ENCODE measurements around the gene DYNLRB1. TPM values are rescaled to one million over a fixed set of nuclear protein-coding genes. Genes with fewer than 3 reads are reported as not detected.
"Not testable (repeated sequence)": the region's sequence is repeated elsewhere in the genome, so short reads cannot be mapped to it uniquely, and the experiment has no call there.

The DYNLRB1 gene
- total RNA-seq: 100 to 1,000 TPM in 1 of 2 experiments, 10 to 100 TPM in 1; 90.5 to 105 TPM

- H3K36me3 Mint-ChIP-seq (ENCODE audit: low read depth): peaks cover 7% of the 10 kb centered on the region
Measured at GRCh38 chr20:34516247-34517113, at the start of gene DYNLRB1. Gene DYNLRB1, plus strand, starts transcription at chr20:34516422. Its CDS starts 37 bp downstream, at chr20:34516459.

GRCh38 chr20:34468951-34469350 is 47.3 kb upstream of the DYNLRB1 start:
- POLR2A ChIA-PET: no interaction called here

More at GRCh38 chr20:34516247-34517113, at the start of gene DYNLRB1:
- Mint-ChIP-seq H3K4me3 (peak within 1 kb of the TSS; percentile 97), H3K9me3 (no peaks in the 10 kb centered on the region), H3K4me1 (peaks cover 30% of the 10 kb centered on the region), H3K27ac (peak within 1 kb of the TSS; percentile 94), H3K27me3 (no peaks in the 10 kb centered on the region)
- CTCF ChIA-PET: interaction anchor here (0.6 to 3.4 kb wide), 9 partner anchors 11 to 373 kb away, joined by 3 to 36 read pairs (median 4); partner anchors contain the start of gene ITCH
- POLR2A ChIA-PET: interaction anchor here (0.6 to 1.6 kb wide), 4 partner anchors 115 to 214 kb away, joined by 3 to 7 read pairs (median 4); partner anchors contain the start of gene ITCH
- peak; percentile 97 for DNase-seq

GRCh38 chr20:34472246-34472925 is 43.8 kb upstream of the DYNLRB1 start:
- Mint-ChIP-seq H3K4me1 (peaks cover 11% of the 10 kb centered on the region), H3K9me3 (no peaks in the 10 kb centered on the region), H3K36me3 (ENCODE audit: low read depth) (peaks cover 29% of the 10 kb centered on the region), H3K27me3 (no peaks in the 10 kb centered on the region), H3K4me3 (no peak overlapping the region), H3K27ac (no peak overlapping the region)
- DNase-seq: no peak
- ChIA-PET CTCF (interaction anchor here (0.9 to 2.6 kb wide), 2 partner anchors 68 to 160 kb away, joined by 3 to 11 read pairs; no protein-coding TSS in a partner anchor), POLR2A (no interaction called here)

More at GRCh38 chr20:34468951-34469350, 47.3 kb upstream of the DYNLRB1 start:
- Mint-ChIP-seq H3K4me3 (no peak overlapping the region), H3K27me3 (no peaks in the 10 kb centered on the region), H3K9me3 (no peaks in the 10 kb centered on the region), H3K27ac (no peak overlapping the region), H3K4me1 (peaks cover 1% of the 10 kb centered on the region), H3K36me3 (ENCODE audit: low read depth) (peaks cover 28% of the 10 kb centered on the region)
- CTCF ChIA-PET: interaction anchor here (1.8 kb wide), 1 partner anchor 156 kb away, joined by 8 read pairs; no protein-coding TSS in a partner anchor
- no peak for DNase-seq

- POLR2A ChIA-PET: interaction anchor here (0.6 kb wide), 1 partner anchor 171 kb away, joined by 3 read pairs; no protein-coding TSS in a partner anchor
- DNase-seq: peak; percentile 47
- Mint-ChIP-seq H3K4me3 (no peak overlapping the region), H3K27me3 (no peaks in the 10 kb centered on the region), H3K4me1 (peaks cover 11% of the 10 kb centered on the region), H3K9me3 (no peaks in the 10 kb centered on the region), H3K36me3 (ENCODE audit: low read depth) (peaks cover 36% of the 10 kb centered on the region), H3K27ac (no peak overlapping the region)
- CTCF ChIA-PET: interaction anchor here (0.7 to 2.6 kb wide), 3 partner anchors 62 to 198 kb away, joined by 3 to 11 read pairs (median 4); no protein-coding TSS in a partner anchor
Measured at GRCh38 chr20:34473262-34473883, 42.8 kb upstream of the DYNLRB1 start.

GRCh38 chr20:34475979-34476736 is 40.1 kb upstream of the DYNLRB1 start:
- H3K27ac Mint-ChIP-seq: no peak overlapping the region
- H3K27me3 Mint-ChIP-seq: no peaks in the 10 kb centered on the region
- H3K4me1 Mint-ChIP-seq: peaks cover 15% of the 10 kb centered on the region
- peaks cover 48% of the 10 kb centered on the region for H3K36me3 Mint-ChIP-seq (ENCODE audit: low read depth)
- peak; percentile 14 for DNase-seq
- peaks cover 3% of the 10 kb centered on the region for H3K9me3 Mint-ChIP-seq
- H3K4me3 Mint-ChIP-seq: no peak overlapping the region
- POLR2A ChIA-PET: no interaction called here
- CTCF ChIA-PET: interaction anchor here (0.9 to 1.5 kb wide), 3 partner anchors 18 to 164 kb away, joined by 3 read pairs; no protein-coding TSS in a partner anchor

GRCh38 chr20:34479627-34480026 is 36.6 kb upstream of the DYNLRB1 start:
- POLR2A ChIA-PET: no interaction called here
- Mint-ChIP-seq H3K4me3 (no peak overlapping the region), H3K36me3 (ENCODE audit: low read depth) (peaks cover 70% of the 10 kb centered on the region), H3K27me3 (no peaks in the 10 kb centered on the region), H3K4me1 (peaks cover 13% of the 10 kb centered on the region), H3K9me3 (peaks cover 8% of the 10 kb centered on the region), H3K27ac (peak overlapping the region; percentile 25)
- CTCF ChIA-PET: no interaction called here
- no peak for DNase-seq

- DNase-seq, H3K4me1 Mint-ChIP-seq, CTCF ChIA-PET, H3K4me3 Mint-ChIP-seq, H3K27ac Mint-ChIP-seq, H3K27me3 Mint-ChIP-seq, POLR2A ChIA-PET, H3K9me3 Mint-ChIP-seq: not testable (repeated sequence)
- H3K36me3 Mint-ChIP-seq (ENCODE audit: low read depth): peaks cover 63% of the 10 kb centered on the region
Measured at GRCh38 chr20:34482154-34482553, 34.1 kb upstream of the DYNLRB1 start.

- CTCF ChIA-PET: interaction anchor here (1.4 to 2.1 kb wide), 2 partner anchors 46 to 171 kb away, joined by 3 to 6 read pairs; no protein-coding TSS in a partner anchor
- POLR2A ChIA-PET: not testable (repeated sequence)
Measured at GRCh38 chr20:34483585-34484220, 32.5 kb upstream of the DYNLRB1 start.

GRCh38 chr20:34485068-34485634 is 31.1 kb upstream of the DYNLRB1 start:
- H3K36me3 Mint-ChIP-seq (ENCODE audit: low read depth): peaks cover 61% of the 10 kb centered on the region
- ChIA-PET CTCF (interaction anchor here (0.5 to 1.4 kb wide), 4 partner anchors 47 to 838 kb away, joined by 3 to 4 read pairs (median 4); no protein-coding TSS in a partner anchor), POLR2A (interaction anchor here (0.5 to 0.6 kb wide), 2 partner anchors 14 to 53 kb away, joined by 3 read pairs; no protein-coding TSS in a partner anchor)
- H3K27ac Mint-ChIP-seq: no peak overlapping the region
- no peak for DNase-seq
- no peak overlapping the region for H3K4me3 Mint-ChIP-seq
- H3K9me3 Mint-ChIP-seq: peaks cover 5% of the 10 kb centered on the region
- no peaks in the 10 kb centered on the region for H3K27me3 Mint-ChIP-seq
- H3K4me1 Mint-ChIP-seq: no peaks in the 10 kb centered on the region

More at GRCh38 chr20:34483585-34484220, 32.5 kb upstream of the DYNLRB1 start:
- not testable (repeated sequence) for H3K27me3 Mint-ChIP-seq, DNase-seq, H3K4me3 Mint-ChIP-seq, H3K4me1 Mint-ChIP-seq, H3K9me3 Mint-ChIP-seq, H3K27ac Mint-ChIP-seq
- peaks cover 64% of the 10 kb centered on the region for H3K36me3 Mint-ChIP-seq (ENCODE audit: low read depth)

- H3K27ac Mint-ChIP-seq: no peak overlapping the region
- no peak overlapping the region for H3K4me3 Mint-ChIP-seq
- peaks cover 2% of the 10 kb centered on the region for H3K9me3 Mint-ChIP-seq
- no peak for DNase-seq
- peaks cover 54% of the 10 kb centered on the region for H3K36me3 Mint-ChIP-seq (ENCODE audit: low read depth)
- no peaks in the 10 kb centered on the region for H3K27me3 Mint-ChIP-seq
- H3K4me1 Mint-ChIP-seq: no peaks in the 10 kb centered on the region
- ChIA-PET POLR2A (no interaction called here), CTCF (interaction anchor here (0.5 to 1.2 kb wide), 3 partner anchors 32 to 859 kb away, joined by 3 to 5 read pairs (median 3); no protein-coding TSS in a partner anchor)
Measured at GRCh38 chr20:34491226-34491931, 24.8 kb upstream of the DYNLRB1 start.
